Dendritic cell treated with granulocyte-macrophage colony-stimulating factor and Interleukin-4, amounts not matched to agents 40 ng/mL and 50 ng/mL, for 4 days (primary cell): Measurements from ENCODE around the gene SERPINB6.
A peak's percentile ranks its signal among the peaks of the same experiment; 100 is the strongest.
"Not testable (repeated sequence)": the region's sequence is repeated elsewhere in the genome, so short reads cannot be mapped to it uniquely, and the experiment has no call there.

Source experiments
- H3K27ac Mint-ChIP-seq: one replicate; pipeline ENCODE4 v1.8.0; 2022; ENCODE audit warnings: mild to moderate bottlenecking, mixed read lengths
- H3K27me3 Mint-ChIP-seq: one replicate; pipeline ENCODE4 v1.8.0; 2022; ENCODE audit warnings: mild to moderate bottlenecking, mixed read lengths
- H3K36me3 Mint-ChIP-seq: one replicate; pipeline ENCODE4 v1.8.0; 2022; ENCODE audit warnings: low read depth, mixed read lengths
- H3K4me1 Mint-ChIP-seq: one replicate; pipeline ENCODE4 v1.8.0; 2022; ENCODE audit warnings: low read depth, mixed read lengths
- H3K4me3 Mint-ChIP-seq: one replicate; pipeline ENCODE4 v1.8.0; 2022; ENCODE audit warnings: mild to moderate bottlenecking, moderate library complexity, mixed read lengths
- H3K9me3 Mint-ChIP-seq: one replicate; pipeline ENCODE4 v1.8.0; 2022; ENCODE audit warnings: mixed read lengths
- intact Hi-C: fragments of 100-400 bp; cut with micrococcal nuclease; formaldehyde crosslinking; loops from one replicate; pipeline ENCODE4 v1.15.0; 2022

SERPINB6 gene

DNA sequence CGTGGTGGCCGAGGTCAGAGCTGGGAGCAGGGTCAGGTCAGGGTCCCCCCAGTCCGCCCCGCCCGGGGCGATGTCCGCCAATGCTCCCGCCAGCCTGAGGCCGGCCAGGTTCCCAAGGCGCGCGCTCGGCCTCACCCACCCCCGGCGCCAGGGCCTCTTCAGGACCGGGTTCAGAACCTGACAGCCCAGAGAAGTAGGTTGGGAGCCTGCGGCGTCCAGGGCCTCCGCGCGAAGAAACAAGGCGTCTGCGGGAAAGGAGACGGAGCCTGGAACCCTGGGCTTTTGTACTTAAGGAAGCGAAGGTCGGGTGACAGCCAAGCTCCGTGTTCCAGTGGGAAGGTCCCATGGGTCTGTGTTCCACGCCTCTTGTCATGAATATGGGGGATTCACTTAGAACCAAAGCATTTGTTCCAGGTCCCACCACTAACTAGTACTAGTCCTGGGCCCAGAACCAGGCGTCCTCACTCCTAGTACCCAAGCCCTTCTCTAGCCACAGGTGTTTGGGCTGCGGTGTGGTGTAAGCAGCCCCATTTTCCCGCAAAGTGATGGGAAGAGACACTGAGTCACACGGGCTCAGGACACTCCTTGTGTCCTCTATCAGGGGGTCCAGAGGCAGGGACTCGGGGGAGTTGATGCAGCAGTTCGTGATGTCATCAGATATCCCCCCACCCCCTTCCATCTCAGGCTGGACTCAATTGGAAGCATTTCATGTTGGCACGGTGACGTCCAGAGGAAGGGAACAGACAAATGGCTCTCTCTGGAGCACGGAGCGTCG lies 67.8 kb downstream of the SERPINB6 start:
- Mint-ChIP-seq H3K27ac (peak overlapping the region; percentile 92), H3K4me1 (peaks cover 43% of the 10 kb centered on the region), H3K4me3 (peak overlapping the region; percentile 93), H3K27me3 (peaks cover 10% of the 10 kb centered on the region), H3K36me3 (peaks cover 34% of the 10 kb centered on the region)
- H3K9me3 Mint-ChIP-seq, intact Hi-C loops: not testable (repeated sequence)

DNA sequence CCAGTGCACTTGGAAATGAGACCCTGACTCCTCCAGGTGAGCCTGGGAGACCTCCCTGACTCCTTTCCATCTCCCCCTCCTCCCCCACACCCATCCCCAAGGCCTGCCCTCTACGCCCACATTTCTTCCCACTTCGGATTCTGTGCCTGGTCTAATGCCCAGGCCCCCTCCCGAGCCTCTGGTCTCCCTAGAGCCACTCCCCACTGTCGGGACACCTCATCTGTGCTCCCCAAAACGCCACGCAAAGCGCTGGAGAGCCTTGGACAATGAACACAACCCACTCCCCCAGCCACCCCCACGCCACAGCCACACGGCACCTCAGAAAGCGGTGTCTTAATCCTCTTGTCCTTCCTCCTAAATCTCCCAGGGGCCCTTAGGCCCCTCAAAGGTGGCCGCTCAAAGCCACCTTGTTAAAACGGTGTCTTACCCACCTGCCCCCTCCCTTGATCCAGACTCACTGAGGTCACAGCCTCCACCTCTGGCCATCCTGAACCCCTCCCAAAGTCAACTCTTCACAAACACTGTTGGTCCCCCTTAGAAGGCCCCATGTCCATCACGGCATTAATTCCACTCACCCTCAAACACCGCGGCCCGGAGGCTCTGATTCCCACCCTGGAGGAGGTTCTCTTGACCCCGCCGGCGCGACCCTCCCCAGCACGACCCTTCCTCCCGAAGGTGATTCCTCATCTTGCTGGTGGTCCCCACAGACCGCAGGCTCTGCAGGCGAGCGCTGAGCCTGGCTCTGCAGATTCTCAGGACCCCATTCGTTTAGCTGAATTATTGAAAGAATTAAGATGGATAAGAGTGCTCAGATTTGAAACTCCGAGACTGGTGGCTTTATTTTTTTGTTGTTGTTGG lies 69.5 kb downstream of the SERPINB6 start:
- H3K9me3 Mint-ChIP-seq, H3K27me3 Mint-ChIP-seq, intact Hi-C loops: not testable (repeated sequence)
- peak overlapping the region; percentile 93 for H3K4me3 Mint-ChIP-seq
- H3K27ac Mint-ChIP-seq: peak overlapping the region; percentile 92
- peaks cover 37% of the 10 kb centered on the region for H3K36me3 Mint-ChIP-seq
- H3K4me1 Mint-ChIP-seq: peaks cover 54% of the 10 kb centered on the region

DNA sequence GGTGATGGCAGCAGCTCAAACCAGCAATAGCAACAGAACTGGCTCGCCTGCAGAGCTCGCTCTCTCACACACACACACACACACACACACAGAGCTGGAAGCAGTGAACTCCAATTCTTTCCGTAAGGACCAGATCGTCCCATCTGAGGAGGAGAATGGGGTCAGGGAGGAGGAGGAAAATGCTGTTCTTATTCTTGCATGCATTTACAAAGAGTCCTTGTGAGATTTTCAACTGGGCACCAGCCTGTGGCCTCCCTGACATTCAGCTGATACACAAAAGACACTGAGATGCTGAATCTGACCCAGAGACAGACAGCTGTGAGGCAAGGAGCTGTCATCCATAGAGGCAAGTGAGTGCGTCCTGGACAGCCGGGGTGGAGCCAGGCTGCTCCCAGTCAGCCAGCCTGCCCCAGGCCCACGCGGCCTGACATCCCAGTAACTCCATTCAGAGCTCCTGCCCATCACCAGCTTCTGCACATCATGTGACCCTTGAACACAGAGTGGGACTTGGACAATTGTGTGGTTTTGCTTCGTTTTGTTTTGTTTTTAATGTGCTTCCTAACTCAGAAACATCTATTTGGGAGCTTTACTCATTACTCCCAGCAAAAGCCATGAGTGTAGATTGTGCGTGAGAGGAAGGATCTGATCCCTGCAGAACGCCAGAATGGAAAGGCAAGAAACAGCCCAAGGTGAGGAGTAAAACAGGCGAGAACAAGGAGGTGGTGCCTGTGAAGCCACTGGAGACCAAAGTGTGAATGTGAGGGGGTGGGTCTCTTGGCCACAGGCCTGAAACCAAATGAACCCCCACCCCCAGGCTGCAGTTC lies 70.3 kb downstream of the SERPINB6 start:
- peaks cover 2% of the 10 kb centered on the region for H3K27me3 Mint-ChIP-seq
- peak overlapping the region; percentile 93 for H3K4me3 Mint-ChIP-seq
- H3K4me1 Mint-ChIP-seq: peaks cover 57% of the 10 kb centered on the region
- intact Hi-C loops: no loop called here
- H3K36me3 Mint-ChIP-seq: peaks cover 42% of the 10 kb centered on the region
- H3K27ac Mint-ChIP-seq: peak overlapping the region; percentile 92
- no peaks in the 10 kb centered on the region for H3K9me3 Mint-ChIP-seq

DNA sequence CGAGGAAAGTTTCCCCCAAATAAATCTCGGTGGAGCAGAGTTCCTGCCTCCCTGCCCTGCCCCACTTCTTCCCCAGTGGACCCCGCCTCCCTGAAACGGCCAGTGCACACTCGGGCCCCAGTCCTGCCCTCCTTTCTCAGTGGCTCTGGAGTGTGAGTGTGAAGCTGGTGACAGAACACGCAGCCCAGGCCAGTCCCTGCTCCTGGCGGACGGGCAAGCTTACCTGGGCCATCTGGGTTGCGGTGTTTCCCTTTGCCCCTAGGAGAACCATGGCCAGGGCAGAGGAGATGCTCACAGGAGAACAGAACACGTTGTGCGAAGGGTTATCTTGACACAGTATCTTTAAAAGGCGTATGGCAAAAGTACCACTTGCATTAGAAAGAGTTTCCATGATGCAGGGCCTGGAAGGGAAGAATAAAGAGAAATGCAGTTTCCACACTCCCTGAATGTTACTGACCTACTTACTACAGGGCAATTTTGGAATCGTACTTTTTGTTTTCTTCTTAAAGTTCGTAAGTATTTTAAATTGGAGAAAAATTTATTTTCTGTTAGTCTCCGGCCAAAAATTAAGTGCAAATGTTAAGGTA lies 71.1 kb downstream of the SERPINB6 start:
- intact Hi-C loops: no loop called here
- Mint-ChIP-seq H3K9me3 (no peaks in the 10 kb centered on the region), H3K27me3 (no peaks in the 10 kb centered on the region), H3K4me1 (peaks cover 59% of the 10 kb centered on the region), H3K4me3 (no peak overlapping the region), H3K36me3 (peaks cover 50% of the 10 kb centered on the region), H3K27ac (no peak overlapping the region)

DNA sequence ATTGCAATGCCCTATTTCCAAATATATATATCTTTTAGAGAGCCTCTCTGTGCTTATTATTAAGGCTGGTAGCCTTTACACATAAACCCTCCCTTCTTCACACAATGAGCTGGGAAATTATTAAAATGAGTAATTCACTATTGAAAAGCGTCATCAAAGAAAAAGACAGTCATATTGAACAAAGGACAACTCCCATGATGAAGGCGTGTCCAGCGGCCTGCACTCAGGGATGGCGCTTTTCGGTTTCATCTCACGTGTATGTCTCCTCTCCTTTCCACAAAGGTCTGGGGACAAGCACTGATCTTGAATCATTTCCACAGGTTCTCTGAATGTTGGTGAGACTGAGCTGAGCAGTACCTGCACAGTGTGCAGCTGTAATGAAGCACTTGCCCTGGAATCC lies 71.8 kb downstream of the SERPINB6 start:
- peaks cover 57% of the 10 kb centered on the region for H3K36me3 Mint-ChIP-seq
- no peaks in the 10 kb centered on the region for H3K9me3 Mint-ChIP-seq
- H3K27me3 Mint-ChIP-seq: no peaks in the 10 kb centered on the region
- intact Hi-C loops: loop anchor here (5.0 kb wide), 1 partner anchor 33 kb away; no protein-coding TSS in a partner anchor
- no peak overlapping the region for H3K4me3 Mint-ChIP-seq
- H3K4me1 Mint-ChIP-seq: peaks cover 59% of the 10 kb centered on the region
- H3K27ac Mint-ChIP-seq: no peak overlapping the region
